RPMI7951 (cell line): ENCODE measurements around the gene ZNF460. TPM values are rescaled to one million over a fixed set of nuclear protein-coding genes. Genes with fewer than 3 reads are reported as not detected.

Source experiments
- DNase-seq: peaks from one replicate; pipeline ENCODE4 v3.0.0-alpha.2; 2012; ENCODE audit warnings: low read depth
- total RNA-seq: library from RNA; depleted of rRNA; stranded (reverse); fragments of >200 nt; shearing (Covaris generic); gene quantifications from 2 replicates; pipeline ENCODE4 v1.2.3, GENCODE V29; 2014

Gene ZNF460
- total RNA-seq, 1 experiment from 2014 or later, result 27.5 TPM

DNA sequence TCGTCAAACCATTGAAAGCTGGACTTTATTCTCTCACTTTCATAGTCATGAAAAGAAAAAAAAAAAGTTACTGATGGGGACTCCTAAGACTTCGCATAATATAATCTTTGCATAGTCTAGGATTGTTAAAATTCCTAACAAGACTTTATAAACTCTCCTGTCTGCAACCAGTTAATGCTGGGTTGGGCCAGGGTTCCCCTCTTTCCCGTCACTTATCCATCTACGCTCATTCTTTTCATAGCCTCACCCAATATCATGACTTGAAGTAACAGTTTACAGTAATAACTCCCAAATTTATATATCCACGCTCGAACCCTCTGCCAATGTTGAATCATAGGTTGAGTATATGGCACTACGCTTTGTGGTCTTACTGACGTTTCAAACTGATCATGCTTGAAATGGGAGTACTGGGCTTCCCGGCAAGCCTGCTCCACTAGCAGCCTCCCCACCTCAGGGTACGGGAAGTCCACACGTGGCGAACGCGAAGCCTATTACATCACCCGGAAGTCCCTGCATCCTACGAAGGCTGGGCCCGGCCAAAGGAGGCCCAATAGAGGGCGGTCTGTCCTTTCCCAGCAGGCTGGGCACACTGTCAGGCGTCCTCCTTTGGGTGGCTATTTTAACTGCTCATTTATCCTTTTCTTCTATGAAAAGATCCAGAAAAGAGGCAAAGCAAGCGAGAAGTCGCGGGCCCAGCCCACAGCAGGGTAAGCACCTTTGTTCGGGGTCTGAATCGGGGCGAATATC, 694 bp upstream of the ZNF460 start:
- DNase-seq, result peak; percentile 96

DNA sequence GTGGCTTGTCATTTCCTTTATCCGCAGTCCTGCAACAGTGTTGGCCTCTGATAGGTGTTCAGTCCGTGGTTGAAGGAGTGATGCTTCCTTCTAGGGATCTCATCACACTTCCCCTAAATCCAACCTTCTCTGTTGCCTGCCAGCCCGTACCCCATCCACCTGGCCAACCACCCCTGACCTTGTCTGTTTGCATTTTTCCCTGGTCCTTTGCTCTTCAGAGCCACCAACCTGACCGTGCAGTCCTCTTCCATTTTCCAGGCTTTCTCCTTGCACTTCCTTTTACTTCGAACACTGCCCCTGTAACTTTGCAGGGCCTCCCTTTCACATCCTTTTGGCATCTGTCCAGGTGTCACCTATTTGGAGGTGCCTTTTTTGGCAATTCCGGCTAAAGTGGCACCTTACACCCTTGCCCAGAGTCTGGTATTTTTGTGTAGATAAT, 696 bp downstream of the ZNF460 start:
- DNase-seq, result peak; percentile 29

DNA sequence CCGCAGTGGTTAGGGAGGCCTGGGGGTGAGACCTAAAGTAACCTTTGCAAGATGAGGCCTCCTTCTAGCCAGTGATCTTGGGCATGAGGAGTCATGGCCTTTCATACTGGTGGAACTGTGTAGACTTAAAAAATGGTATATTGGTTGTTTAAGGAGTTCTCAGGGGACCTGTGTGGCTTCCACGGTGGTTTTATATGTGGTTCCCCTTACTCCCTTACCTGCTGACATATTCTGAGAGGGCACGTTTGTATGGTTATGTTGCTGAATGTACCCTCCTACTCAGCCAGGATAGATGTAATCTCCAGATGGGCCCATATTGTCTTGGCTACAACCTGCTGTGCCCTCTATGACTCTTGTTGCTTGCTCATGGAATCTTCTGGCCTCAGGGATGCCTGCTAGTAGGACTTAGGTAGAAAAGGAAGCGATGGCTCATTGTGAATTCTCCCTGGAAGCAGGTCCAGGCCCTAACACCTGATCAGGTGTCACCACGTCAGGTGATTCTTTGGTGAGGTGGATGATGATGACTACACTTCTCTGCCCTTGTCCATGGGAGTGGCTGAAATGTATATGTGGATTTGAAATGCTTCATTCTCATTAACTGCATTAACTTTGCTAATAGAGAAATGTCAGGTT, 1.8 kb downstream of the ZNF460 start:
- no peak for DNase-seq

DNA sequence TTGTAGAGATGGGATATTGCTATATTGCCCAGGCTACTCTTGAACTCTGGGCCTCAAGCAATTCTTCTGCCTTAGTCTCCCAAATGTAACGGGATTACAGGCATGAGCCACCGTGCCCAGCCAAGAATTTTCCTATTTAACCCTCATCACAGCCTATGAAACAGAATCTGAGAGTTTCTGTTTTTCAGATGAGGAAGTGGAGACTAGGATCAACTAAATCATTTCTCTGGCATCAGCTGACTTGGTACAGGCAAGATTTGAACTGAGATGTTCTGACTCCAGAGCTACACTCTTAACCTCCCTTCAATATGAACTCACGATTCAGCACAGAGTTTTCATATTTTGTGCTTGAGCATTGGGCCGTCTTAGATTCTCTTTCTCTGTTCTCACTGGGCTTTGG, 8.1 kb downstream of the ZNF460 start:
- no peak for DNase-seq

DNA sequence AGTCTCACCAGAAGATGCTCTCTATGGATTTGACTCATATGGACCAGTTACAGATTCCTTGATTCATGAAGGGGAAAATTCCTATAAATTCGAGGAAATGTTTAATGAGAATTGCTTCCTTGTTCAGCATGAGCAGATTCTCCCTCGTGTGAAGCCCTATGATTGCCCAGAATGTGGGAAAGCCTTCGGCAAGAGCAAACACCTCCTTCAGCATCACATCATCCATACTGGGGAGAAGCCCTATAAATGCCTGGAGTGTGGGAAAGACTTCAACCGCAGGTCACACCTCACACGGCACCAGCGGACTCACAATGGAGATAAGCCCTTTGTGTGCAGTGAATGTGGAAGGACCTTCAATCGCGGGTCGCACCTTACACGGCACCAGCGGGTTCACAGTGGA, 10.7 kb downstream of the ZNF460 start:
- DNase-seq, result no peak

DNA sequence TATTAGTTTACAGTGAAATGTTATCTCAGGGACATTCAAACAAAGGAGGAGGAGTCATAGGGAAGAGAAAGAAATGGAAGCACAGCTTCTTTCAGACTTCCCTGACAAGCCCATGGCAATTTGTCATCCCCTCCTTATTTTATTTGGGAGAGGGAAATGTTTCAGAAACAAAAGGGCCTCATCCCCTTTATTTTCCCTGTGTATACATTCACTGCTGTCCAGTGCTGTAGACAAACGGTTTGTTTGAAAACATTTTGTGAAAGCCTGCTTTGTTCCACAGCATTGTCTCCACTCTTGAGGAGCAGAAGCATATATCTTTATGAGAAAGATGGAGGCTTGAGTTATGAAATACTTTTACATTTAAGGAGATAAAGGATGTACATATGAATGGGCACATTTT, 12.3 kb downstream of the ZNF460 start:
- DNase-seq, result no peak

DNA sequence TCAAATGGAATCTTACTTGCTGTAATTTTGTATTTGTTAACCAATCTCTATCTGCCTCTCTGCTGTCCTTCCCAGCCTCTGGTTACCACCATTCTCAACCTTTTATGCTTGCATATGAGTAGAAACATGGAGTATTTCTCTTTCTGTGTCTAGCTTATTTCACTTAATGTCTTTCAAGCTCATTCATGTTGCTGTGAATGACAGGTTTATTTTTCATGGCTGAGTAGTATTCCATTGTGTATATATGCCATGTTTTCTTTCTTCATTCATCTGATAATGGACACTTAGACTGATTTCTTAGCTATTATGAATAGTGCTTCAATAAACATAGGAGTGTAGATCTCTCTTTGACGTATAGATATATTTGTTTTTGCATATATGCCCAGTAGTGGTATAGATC, 13.4 kb downstream of the ZNF460 start:
- DNase-seq, result no peak

DNA sequence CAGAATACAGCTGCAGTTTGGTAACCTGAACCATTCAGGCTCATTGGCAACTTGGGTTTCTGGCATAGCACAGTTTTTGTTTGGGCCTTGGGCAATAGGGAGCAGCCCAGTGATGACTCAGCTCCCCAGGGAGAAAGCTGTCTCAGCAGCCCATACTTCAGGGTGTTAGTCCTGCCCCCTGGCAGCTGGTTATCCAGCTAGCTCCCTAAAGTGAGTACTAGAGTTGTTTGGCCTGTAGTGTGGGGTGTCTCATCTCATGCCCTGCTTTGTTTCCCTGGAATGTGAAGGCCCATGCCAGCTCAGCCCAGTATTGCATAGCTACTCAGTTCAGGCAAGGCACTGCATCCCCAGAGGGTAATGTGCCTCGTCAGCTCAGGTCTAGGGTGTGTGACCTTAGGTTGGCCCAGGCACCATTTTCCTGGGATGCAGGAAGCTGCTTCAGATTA, 21.8 kb downstream of the ZNF460 start:
- DNase-seq, result peak; percentile 98

DNA sequence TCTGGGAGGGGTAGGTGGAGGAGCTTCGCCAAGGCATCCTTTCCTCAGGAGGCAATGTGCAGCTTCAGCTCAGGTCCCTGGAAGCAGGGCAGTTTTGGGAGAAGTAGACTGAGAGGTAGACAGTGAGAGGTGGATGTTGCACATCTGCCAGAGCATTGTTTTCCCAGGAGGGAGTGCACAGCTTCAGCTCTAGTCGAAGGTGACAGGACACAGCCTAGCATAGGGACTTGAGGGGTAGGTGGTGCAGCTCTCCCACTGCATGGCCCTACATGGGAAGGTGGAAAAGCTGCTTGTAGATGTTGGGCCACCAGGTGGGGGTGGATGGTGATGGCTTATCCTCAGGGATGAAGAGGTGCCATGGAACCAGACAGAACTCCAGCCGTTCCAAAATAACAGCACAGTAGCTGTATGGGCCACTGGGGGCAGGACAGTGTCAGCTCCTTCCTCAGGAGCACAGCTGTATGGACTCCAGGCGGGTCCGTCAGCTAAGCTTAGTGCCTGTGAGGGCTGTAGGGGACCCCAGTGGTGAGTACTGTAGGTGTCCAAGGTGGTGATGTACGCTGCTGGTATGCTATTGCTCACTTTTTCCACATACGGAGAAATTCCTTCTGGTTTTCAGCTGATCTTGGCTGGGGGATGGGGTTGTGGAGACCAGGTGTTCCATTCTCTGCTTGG, 22.6 kb downstream of the ZNF460 start:
- no peak for DNase-seq

DNA sequence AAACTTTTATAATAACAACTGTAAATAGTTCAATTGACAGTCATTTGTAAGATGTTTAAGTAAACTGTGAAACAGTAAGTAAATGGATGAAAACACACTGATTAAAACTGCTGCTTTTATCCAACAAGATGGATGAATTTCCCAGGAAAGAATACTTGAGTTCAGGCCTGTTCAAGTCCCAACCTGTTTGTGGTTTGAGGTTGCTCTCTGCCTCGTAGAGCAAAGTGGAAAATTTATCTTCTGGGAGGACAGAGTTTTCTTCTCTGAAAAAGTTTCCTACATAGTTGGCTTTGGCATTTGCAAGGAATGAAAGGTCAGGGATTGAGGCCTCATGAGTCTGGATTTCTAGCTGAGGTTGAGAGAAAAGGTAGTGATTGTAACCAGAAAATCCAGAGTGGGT, 24.8 kb downstream of the ZNF460 start:
- no peak for DNase-seq

DNA sequence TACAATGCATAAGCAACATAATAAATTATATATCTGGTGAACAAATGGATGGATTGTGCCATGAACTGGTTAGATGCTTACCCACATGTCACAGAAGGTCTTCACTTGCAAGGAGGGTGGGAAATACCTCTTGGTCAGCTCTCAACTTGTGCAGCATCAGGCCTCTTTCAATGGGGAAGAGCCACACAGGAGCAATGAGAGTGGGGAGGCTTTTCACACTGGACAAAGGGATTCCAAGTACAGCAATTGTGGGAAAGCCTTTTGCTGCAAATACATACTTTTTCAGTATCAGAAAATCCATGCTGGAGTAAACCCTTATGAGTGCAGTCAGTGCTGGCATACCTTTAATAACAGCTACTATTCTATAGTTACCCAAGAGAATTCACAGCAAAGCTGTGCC, 28.2 kb downstream of the ZNF460 start:
- DNase-seq, result no peak

DNA sequence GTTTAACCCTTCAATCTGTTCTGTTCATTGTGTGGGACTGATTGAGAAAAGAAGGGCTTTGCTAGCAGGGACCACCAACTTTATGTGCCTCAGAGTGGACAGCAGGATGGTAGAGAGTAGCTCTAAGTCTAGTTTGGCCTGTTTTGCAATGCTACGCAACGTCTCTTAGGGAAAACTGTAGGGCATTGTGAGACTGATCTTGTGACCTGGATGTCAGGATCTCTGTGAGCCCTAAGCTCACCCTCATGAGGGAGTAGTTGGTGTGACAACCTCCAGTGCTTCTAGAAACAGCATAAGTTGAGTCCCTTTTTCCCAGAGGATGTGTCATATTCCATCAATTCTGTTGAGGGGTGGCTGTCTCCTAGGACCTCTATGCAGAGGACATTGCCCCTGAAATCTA, 30.5 kb downstream of the ZNF460 start:
- no peak for DNase-seq

DNA sequence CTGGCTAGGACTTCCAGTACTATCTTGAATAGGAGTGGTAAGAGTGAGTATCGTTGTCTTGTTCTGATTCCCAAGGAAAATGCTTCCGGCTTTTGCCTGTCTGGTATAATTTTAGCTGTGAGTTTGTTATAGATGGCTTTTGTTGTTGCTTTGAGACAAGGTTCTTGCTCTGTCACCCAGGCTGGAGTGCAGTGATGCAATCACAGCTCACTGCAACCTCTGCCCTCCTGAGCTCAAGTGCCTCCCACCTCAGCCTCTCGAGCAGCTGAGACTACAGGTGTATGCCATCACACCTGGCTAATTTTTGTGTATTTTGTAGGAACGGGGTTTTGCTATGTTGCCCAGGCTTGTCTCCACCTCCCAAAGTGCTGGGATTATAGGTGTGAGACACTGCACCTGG, 33.9 kb downstream of the ZNF460 start:
- no peak for DNase-seq

DNA sequence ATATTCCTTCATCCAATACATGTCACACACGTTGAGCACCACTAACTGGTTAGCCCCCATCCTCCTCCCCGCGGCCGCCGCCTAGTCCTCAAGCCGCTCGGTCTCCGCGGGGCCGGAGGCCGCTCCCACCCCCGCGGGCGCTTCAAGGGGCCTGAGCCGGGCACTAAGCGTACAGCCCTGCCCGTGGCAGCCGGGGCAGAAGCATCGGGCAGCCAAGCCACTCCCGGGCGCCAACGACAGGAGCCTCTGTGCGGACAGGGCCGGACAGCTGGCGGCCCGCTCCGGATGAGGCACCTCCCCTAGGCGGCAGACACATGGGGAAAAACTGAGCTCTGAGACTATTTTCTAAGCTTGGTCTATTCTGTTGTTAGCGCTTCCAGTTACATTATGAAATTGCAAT, 37.2 kb downstream of the ZNF460 start:
- peak; percentile 24 for DNase-seq

DNA sequence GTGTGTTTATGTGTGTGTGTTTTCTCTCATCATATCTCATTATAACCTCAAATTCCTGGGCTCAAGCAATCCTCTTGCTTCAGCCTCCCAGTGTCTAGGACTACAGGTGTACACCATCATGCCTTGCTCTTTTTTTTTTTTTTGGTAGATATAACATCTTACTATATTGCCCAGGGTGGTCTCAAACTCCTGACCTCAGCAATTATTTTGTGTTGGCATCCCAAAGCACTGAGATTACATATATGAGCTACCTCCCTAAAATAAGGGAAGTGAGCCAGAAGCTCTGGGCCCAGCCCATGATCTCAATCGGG, 39.5 kb downstream of the ZNF460 start:
- DNase-seq, result no peak

DNA sequence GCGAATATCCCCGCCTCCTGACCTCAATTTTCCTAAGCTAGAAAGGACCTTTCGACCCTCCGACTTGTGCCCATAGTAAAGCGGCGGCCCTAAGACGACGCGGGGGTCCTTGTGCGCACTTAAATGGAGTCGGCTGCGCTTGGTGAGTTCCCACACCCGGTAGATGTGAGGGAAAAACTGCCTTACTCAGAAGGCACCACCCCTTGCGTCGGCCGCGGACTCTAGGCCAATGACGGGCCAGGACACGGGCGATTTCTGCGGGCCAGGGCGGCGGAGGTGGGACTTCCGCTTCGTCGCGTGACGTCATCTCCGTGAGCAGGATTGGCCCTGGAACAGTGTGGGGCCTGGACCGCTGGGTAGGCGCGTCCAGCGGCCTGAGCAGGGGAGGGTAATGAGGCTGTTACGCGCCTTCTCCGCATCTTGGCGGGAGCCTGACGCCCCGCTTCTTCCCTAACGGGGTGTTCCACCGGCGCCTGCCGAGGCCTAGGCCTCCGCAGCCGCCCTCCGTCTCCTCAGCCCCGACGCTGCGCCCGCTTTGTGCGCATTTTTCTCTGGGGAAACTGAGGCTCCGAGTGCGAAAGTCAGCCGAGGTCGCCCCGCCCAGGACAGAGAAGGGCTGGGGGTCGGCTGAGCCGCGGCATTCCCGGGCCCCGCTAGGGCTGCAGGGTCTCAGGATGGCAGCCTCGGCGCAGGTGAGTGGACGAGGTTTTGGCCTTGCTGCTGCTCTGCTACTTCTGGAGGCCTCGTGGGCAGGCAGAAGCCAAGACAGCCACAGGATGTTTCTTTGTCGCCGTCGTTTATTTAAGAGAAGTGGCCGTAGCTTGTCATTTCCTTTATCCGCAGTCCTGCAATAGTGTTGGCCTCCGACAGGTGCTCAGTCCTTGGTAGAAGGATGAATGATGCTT, 40.1 kb downstream of the ZNF460 start, which contains the start of gene ZNF543:
ZNF543 (plus strand) TSS at position 293 of the 905 bp plus-strand sequence; CDS start at position 675, 382 bp downstream.
- DNase-seq, result peak; percentile 96

DNA sequence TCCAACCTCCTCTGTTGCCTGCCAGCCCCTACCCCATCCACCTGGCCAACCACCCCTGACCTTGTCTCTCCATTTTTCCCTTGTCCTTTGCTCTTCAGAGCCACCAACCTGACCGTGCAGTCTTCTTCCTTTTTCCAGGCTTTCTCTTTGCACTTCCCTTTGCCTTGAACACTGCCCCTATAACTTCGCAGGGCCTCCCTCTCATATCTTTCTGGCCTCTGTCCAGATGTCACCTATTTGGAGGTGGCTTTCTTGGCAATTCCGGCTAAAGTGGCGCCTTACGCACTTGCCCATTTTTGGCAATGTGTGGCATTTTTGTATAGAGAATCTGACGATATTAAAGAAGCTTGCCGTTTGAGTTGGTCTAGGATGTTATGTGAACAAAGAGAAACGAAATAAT, 40.8 kb downstream of the ZNF460 start:
- DNase-seq, result no peak

DNA sequence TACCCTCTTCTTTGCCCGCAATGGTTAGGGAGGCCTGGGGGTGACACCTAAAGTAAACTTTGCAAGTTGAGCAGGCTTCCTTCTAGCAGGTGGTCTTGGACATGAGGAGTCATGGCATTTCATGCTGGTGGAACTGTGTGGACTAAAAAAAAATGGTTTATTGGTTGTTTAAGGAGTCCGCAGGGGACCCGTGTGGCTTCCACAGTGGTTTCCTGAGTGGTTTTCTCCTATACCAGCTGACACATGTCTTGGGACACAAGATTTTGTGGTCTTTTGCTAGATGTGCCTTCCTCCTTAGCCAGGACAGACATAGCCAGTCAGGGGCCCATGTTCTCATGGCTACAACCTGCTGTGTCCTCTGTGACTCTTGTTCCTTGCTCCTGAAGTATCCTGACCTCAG, 41.5 kb downstream of the ZNF460 start:
- DNase-seq, result no peak

DNA sequence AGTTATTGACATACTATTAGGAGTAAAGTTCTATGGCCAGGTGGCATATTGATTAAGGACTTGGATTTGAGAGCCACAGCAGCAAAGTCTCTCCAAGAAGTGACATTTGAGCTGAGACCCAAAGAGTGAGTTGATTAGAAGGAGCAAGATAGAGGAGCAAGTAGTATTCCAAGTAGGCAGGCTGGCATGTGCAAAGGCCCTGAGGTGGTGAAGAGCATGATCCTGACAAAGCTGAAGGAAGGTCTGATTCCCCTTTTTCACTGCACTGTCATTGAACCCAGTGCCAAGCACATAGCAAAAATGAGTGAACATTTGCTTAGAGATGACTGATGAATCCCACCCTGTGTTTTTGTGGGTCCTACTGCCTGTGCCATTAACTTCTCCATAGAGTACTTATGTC, 44.7 kb downstream of the ZNF460 start:
- DNase-seq, result no peak

DNA sequence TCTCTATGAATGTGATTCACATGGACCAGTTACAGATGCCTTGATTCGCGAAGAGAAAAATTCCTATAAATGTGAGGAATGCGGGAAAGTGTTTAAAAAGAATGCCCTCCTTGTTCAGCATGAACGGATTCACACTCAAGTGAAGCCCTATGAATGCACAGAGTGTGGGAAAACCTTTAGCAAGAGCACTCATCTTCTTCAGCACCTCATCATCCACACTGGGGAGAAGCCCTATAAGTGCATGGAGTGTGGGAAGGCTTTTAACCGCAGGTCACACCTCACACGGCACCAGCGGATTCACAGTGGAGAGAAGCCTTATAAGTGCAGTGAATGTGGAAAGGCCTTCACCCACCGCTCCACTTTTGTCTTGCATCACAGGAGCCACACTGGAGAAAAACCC, 47.7 kb downstream of the ZNF460 start:
- no peak for DNase-seq

DNA sequence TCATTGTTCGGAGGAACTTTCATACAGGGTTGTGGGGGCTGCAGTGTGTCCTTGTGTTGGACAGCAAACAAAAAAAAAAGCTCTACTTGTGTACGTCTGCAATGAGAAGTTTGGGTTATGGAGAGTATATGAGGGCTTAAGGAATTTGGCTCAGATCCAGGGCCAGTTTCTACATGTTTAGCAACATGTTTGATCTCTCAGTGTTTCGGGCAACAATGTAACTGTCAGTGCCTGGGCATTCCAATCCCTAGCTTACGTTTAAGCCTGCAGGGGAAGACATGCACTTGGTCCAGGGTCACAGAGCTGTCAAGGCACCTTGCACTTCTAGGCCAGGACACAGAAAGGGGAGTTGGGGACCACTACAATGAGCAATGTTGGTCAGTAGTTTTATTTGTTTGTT, 53.9 kb downstream of the ZNF460 start:
- DNase-seq, result no peak

DNA sequence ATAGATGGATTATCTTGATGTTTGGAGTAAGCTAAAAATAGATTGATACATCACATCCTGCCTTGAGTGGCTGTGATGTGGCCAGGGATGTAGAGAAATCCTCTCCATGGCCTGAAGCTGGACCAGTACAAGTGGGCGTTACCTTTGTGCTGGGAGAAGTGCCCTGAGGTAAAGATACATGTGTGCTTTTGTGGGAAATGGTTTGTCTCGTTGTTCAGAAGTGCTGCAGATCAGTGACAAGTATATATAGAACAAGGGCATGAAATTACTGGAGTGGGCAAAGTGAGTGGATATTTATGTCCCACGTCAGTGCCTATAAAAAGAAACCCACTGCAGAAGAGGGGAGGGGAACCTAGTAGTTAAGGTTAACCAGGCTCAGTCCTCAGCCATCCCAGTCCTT, 58.6 kb downstream of the ZNF460 start:
- DNase-seq, result peak; percentile 34
